Left hindlimb (tissue), 1 donor: ENCODE measurements around the gene PI4KA.
"Not testable (repeated sequence)": the region's sequence is repeated elsewhere in the genome, so short reads cannot be mapped to it uniquely, and the experiment has no call there.

Experiments
- DNase-seq: peaks from one replicate; pipeline ENCODE4 v3.0.0-alpha.2; 2018

Gene PI4KA

DNA sequence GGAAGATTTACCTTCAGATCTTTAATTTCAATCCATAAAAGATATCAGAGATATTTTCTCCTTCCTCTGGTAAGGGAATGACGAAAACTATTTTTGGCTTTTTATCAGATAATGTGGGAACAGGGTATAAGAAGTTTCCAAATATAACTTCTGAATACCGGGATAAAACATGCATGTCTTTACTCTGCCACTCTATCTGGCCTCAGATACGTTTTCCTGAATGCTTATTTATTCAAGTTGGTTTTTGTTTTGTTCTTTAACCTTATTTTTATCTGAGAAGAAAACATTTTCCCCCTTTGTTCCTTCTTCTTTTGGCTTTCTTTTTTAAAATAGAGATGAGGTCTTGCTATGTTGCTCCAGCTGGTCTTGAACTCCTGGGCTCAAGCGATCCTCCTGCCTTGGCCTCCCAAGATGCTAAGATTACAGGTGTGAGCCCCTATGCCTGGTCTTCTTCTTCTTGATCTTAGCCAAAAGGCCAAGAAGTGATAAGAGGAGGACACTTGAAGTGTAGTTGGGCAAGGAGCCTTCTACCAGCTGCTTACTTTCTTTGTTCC, 83.2 kb downstream of the PI4KA start:
- no peak for DNase-seq

DNA sequence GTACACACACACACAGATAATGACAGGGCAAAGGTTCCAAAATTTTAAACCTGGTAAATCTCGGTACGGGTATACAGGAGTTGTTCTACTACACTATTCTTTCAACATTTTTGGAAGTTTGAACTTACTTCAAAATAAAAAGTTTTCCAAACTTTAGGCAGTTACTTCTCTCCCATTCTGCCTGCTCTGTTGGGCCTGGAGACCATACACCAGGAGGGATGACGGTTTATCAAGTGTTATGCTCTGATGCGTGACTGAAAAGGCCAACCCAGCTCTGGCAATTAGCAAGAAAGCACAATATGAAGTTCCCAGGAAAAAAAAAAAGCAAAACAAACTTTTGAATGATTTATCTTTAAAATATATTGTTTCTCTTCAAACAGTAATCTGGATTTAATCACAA, 83.7 kb downstream of the PI4KA start:
- no peak for DNase-seq

- DNase-seq: no peak
Observed at GRCh38 chr22:20773793-20774212, 84.8 kb downstream of the PI4KA start, which contains the start of gene SERPIND1. Gene SERPIND1, plus strand, starts transcription at chr22:20774113. Its CDS starts 5,200 bp downstream, at chr22:20779313.

GRCh38 chr22:20771918-20772625, 86.5 kb downstream of the PI4KA start:
- no peak for DNase-seq

GRCh38 chr22:20769496-20769826, 89.2 kb downstream of the PI4KA start:
- DNase-seq: not testable (repeated sequence)

DNA sequence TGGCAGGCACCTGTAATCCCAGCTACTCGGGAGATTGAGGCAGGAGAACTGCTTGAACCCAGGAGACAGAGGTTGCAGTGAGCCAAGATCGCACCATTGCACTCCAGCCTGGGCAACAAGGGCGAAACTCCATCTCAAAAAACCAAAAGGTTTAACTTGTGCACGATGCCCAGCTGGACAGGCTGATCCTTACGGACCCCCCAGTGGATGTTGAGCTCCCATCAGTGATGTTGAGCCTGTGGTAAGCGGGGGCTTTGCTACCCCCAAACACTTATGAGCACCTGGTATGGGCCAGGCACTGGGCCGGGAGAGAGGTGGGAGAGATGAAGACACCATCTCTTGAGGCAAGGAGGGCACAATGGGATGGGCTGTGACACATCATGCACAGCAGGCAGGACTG, 92.1 kb downstream of the PI4KA start:
- DNase-seq: no peak

DNA sequence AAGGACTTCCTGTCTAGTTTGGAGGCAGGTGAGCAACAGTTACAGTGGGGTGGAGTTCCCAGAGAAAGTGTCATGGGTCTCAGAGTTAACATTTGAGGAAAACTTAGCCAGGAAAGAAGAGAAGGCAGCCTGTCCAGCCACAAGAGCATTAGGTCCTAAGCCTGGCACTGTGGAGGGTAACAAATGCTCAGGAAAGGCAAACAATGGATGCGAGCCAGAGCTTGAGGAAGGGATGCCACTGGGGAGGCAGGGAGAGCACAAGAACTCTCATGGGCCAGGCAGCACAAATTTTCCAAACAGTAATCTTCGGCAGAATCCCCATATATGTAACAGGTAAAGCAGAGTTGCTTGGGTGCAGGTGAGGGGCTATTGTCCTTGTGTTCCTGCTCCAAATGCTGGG, 92.7 kb downstream of the PI4KA start:
- no peak for DNase-seq

- DNase-seq: no peak
Observed at GRCh38 chr22:20764729-20765128, 93.9 kb downstream of the PI4KA start.

GRCh38 chr22:20764471-20764720, 94.2 kb downstream of the PI4KA start:
- no peak for DNase-seq

- DNase-seq: no peak
Observed at GRCh38 chr22:20763630-20764470, 94.8 kb downstream of the PI4KA start.

GRCh38 chr22:20762233-20762796, 96.3 kb downstream of the PI4KA start:
- no peak for DNase-seq

DNA sequence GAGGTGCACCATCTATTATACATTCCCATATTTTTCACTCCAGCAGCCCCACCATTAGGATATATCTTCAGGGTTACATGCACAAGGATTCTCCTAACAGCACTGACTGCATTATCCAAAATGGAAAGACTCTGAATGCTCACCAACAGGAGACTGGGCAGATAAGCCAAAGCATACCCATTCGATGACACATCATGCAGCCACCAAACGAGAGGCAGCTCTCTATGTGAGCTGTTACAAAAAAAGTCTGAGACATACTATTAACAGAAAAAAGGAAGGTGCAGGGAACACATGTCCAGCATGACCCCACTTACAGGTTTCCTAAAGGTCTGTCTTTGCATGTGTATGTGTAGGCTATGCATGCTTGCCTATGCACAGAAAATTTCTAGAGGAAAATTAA, 97.1 kb downstream of the PI4KA start:
- no peak for DNase-seq

DNA sequence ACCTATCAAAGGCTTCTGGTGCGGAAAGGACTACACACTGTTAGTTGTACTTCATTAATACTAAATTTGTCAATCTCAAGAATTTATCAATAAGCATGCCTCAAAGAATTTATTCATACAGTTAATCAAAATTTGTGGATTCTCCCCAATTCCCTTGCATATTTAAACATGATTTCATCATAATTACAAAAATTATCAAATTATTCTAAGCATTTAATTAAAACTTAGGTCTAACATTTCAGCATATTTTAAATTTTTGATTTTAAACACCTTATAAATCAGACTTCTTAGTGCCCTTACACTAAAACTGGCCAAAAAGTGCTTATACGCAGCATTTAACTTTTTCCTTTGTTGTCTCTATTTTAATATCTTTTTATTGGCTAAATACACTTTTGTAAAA, 98.5 kb downstream of the PI4KA start:
- no peak for DNase-seq

GRCh38 chr22:20758688-20759087, 99.9 kb downstream of the PI4KA start:
- no peak for DNase-seq

GRCh38 chr22:20756846-20757245, 101.8 kb downstream of the PI4KA start:
- no peak for DNase-seq

- DNase-seq: no peak
Observed at GRCh38 chr22:20752873-20753272, 105.7 kb downstream of the PI4KA start.

DNA sequence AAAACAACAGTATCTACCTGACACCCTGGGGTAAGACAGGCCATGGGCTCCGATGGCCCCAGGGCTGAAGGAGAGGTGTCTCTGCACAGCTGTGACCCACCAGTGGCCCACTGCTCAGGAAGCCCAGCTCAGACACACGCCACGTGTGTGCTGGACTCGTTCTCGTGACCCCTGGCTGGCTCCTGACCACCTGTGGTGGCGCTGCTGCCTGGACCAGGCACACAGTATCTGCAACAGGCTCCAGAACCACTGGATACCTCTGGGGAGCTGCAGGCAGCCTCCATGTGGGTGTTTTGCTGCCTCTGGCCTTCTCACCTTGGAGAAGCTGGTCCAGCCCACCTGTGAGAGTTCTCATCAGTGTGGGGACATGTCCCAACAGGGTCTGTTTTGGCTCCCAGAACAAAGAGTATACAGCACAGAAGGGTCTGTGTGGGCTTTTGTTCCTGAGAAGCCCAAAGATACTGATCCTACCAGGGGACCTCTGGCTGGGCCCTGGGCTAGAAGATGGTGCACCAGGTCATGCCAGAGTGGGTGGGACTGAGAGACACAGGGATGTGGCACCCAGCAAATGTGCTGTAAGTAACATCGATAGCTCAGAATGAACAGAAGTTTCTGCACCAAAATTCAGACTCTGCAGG, 106.4 kb downstream of the PI4KA start:
- DNase-seq: no peak

GRCh38 chr22:20751185-20751851, 107.3 kb downstream of the PI4KA start:
- DNase-seq: no peak

DNA sequence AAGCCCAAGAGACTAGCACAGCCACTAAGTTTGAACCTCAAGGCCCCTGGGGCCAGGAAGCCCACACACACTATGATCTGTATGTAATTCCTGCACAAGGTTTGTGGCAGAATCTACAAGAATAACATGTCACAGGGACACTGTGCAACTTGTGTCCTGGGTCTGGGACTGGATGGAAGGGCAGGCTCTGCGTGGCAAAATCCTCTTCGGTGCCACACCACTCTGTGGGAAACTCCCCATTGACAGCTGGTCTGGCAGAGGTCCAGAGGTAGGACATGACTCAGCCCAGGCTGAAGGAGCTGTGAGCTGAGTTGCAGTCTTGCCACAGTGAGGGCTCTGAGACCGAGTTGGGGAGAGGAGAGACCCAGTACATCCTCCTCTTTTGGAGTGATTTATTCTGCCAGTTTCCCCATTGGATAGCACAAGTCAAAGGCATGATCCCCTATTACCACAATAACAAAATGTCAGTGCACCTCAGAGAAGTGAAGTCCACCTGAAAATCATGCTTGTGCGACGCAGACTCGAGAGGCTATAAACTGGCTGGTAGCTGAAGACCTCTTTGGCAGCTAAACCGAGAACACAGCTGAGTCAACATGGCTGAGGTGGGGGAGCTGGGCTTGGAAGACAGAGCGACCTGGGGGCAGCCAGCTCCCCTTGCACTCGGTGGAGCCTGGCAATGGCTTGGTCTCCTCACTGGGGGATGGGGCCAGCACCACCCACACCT, 108.0 kb downstream of the PI4KA start:
- DNase-seq: peak; percentile 57

- no peak for DNase-seq
Observed at GRCh38 chr22:20749453-20749852, 109.2 kb downstream of the PI4KA start.

GRCh38 chr22:20748731-20749428, 109.7 kb downstream of the PI4KA start:
- peak; percentile 50 for DNase-seq

- DNase-seq: no peak
Observed at GRCh38 chr22:20748082-20748481, 110.5 kb downstream of the PI4KA start.
